GM12878 (cell line): Measurements from ENCODE around the gene TMEM176B. TPM values are rescaled to one million over a fixed set of nuclear protein-coding genes. Genes with fewer than 3 reads are reported as not detected.
A peak's percentile ranks its signal among the peaks of the same experiment; 100 is the strongest.

Source experiments
- ATF7 ChIP-seq: fragments of 450-650 bp; IDR thresholded peaks from 2 replicates; pipeline ENCODE4 v1.6.1; 2016; ENCODE audit warnings: low read depth, mild to moderate bottlenecking
- BMI1 ChIP-seq: fragments of 450-650 bp; IDR thresholded peaks from 2 replicates; pipeline ENCODE4 v1.6.1; 2016; ENCODE audit warnings: mild to moderate bottlenecking, moderate library complexity, borderline replicate concordance
- GABPA ChIP-seq: IDR thresholded peaks from 2 replicates; pipeline ENCODE4 v1.6.1; 2014; ENCODE audit warnings: antibody characterized with exemption, low read depth, mild to moderate bottlenecking, inconsistent platforms
- HDAC6 ChIP-seq: fragments of 200-600 bp; sonication (generic); IDR thresholded peaks from one replicate; pipeline ENCODE4 v1.8.0; 2017; ENCODE audit warnings: antibody characterized with exemption; ENCODE audit not compliant: unreplicated experiment
- IRF4 ChIP-seq: IDR thresholded peaks from 2 replicates; pipeline ENCODE4 v1.6.1; 2011; ENCODE audit warnings: low read depth, low read length
- MEF2B ChIP-seq: fragments of 450-650 bp; IDR thresholded peaks from 2 replicates; pipeline ENCODE4 v1.6.1; 2018; ENCODE audit warnings: mild to moderate bottlenecking, moderate library complexity; ENCODE audit not compliant: partially characterized antibody, poor library complexity, severe bottlenecking
- PAX8 ChIP-seq: fragments of 450-650 bp; IDR thresholded peaks from 2 replicates; pipeline ENCODE4 v1.6.1; 2017; ENCODE audit warnings: mild to moderate bottlenecking, moderate library complexity
- POLR2A ChIP-seq: IDR thresholded peaks from 2 replicates; pipeline ENCODE4 v1.6.1; 2011; ENCODE audit warnings: low read depth, mild to moderate bottlenecking, low read length
- POU2F2 ChIP-seq: IDR thresholded peaks from 3 replicates; pipeline ENCODE4 v1.6.1; 2011; ENCODE audit warnings: low read depth, mild to moderate bottlenecking, low read length, borderline replicate concordance
- RAD51 ChIP-seq: fragments of 450-650 bp; IDR thresholded peaks from 2 replicates; pipeline ENCODE4 v1.6.1; 2016; ENCODE audit warnings: moderate library complexity, mild to moderate bottlenecking, inconsistent platforms
- RELA ChIP-seq: fragments of 450-650 bp; IDR thresholded peaks from 2 replicates; pipeline ENCODE4 v1.8.0; 2014; ENCODE audit warnings: borderline replicate concordance; ENCODE audit not compliant: partially characterized antibody
- RFX5 ChIP-seq: IDR thresholded peaks from 2 replicates; pipeline ENCODE4 v1.6.1; 2011; ENCODE audit warnings: low read depth, low read length, improper control_type of control experiment
- RUNX3 ChIP-seq: IDR thresholded peaks from 2 replicates; pipeline ENCODE4 v1.6.1; 2012; ENCODE audit warnings: low read length, inconsistent platforms
- SREBF2 ChIP-seq: IDR thresholded peaks from 2 replicates; pipeline ENCODE4 v1.6.1; 2012; ENCODE audit warnings: mild to moderate bottlenecking, low read length
- STAT3 ChIP-seq: IDR thresholded peaks from 2 replicates; pipeline ENCODE4 v1.6.1; 2011; ENCODE audit warnings: low read depth, low read length, improper control_type of control experiment
- WRNIP1 ChIP-seq: IDR thresholded peaks from 2 replicates; pipeline ENCODE4 v1.6.1; 2011; ENCODE audit warnings: low read depth, low read length, improper control_type of control experiment, borderline replicate concordance
- ZNF592 ChIP-seq: fragments of 450-650 bp; IDR thresholded peaks from 2 replicates; pipeline ENCODE4 v1.6.1; 2017; ENCODE audit warnings: mild to moderate bottlenecking, moderate library complexity
- ZZZ3 ChIP-seq: IDR thresholded peaks from 2 replicates; pipeline ENCODE4 v1.6.1; 2011; ENCODE audit warnings: low read depth; ENCODE audit not compliant: control insufficient read depth, insufficient read length
- polyA plus RNA-seq, 11 experiments: library from polyadenylated mRNA; depleted of rRNA in 4 of 11; unstranded in 6 of 11; stranded (reverse) in 5 of 11; fragments of >200 nt; fragmentation: Nextera tagmentation in 4 of 11; fragmentation: Illumina TruSeq in 1 of 11; extraction: Ambion mirVana in 4 of 11; extraction: Trizol in 1 of 11; gene quantifications; 1 replicate in 1 of 11; 2 replicates in 10 of 11; pipeline versions ENCODE4 v1.2.1 to v1.2.3, GENCODE V29; 2011 to 2016; ENCODE audit warnings: inconsistent platforms in 2 of 11, missing spikeins in 2 of 11, low read depth in 1 of 11
- total RNA-seq, 4 experiments: library from RNA; depleted of rRNA in 3 of 4; stranded (reverse); fragments of >200 nt in 3 of 4; fragmentation: Illumina TruSeq in 1 of 4; extraction: Trizol in 1 of 4; gene quantifications; 2 replicates each; pipeline versions ENCODE4 v1.2.1 to v1.2.3, GENCODE V29; 2013 to 2021
- TF ChIP-seq, protein P1 (sequence below): fragments of 450-650 bp; IDR thresholded peaks from 2 replicates; pipeline ENCODE4 v1.6.1; 2017; ENCODE audit warnings: mild to moderate bottlenecking
- TF ChIP-seq, protein P2 (sequence below): IDR thresholded peaks from 2 replicates; pipeline ENCODE4 v1.6.1; 2011; ENCODE audit warnings: low read depth, mild to moderate bottlenecking, low read length, moderate library complexity, borderline replicate concordance; ENCODE audit errors: extremely low read depth
- TF ChIP-seq, protein P3 (sequence below): fragments of 450-650 bp; formaldehyde crosslinking; IDR thresholded peaks from 2 replicates; pipeline ENCODE4 v1.4.0; 2022; ENCODE audit warnings: mild to moderate bottlenecking, moderate library complexity

Gene TMEM176B
- total and polyA plus RNA-seq, 10 of the 15 experiments (the other 5 are each of a cell fraction or from before 2014, with no cell fraction given), result 0.05 to 0.40 (median 0.20) TPM; not detected in 4

DNA sequence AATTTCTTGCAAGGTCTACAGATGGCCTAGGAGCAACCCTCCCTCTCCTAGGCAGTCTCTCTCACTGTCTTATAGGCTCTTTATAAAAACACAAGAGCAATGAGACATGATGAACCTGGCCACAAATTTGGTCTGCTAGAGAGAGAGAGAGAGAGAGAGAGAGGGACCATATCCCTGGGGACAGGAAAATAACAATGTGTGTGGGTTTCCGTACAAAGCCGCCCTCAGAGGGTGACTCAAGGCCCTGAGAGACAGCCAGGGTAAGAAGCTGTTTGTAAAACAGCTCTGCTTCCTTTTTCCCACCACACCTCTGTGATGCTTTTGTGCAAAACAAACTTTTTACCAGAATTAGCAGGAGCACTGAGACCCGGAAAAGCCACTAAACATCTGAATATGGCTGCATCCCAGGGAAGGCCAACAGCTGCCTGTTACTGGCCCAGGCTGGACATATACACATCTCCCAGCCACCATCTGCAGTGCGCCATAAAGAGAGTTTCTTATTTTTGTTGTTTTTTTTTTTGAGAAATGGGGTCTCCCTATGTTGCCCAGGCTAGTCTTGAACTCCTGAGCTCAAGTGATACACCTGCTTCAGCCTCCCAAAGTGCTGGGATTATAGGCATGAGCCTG lies 44.6 kb downstream of the TMEM176B start (continued):
- TF ChIP-seq, protein P1, sequence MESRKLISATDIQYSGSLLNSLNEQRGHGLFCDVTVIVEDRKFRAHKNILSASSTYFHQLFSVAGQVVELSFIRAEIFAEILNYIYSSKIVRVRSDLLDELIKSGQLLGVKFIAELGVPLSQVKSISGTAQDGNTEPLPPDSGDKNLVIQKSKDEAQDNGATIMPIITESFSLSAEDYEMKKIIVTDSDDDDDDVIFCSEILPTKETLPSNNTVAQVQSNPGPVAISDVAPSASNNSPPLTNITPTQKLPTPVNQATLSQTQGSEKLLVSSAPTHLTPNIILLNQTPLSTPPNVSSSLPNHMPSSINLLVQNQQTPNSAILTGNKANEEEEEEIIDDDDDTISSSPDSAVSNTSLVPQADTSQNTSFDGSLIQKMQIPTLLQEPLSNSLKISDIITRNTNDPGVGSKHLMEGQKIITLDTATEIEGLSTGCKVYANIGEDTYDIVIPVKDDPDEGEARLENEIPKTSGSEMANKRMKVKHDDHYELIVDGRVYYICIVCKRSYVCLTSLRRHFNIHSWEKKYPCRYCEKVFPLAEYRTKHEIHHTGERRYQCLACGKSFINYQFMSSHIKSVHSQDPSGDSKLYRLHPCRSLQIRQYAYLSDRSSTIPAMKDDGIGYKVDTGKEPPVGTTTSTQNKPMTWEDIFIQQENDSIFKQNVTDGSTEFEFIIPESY, result no peak
- TF ChIP-seq SREBF2 (no peak), RAD51 (no peak), HDAC6 (no peak), STAT3 (no peak), RELA (no peak), WRNIP1 (no peak), RFX5 (no peak), IRF4 (no peak), PAX8 (no peak), ATF7 (peak; percentile 17; the same call in 1 of the 2 replicates), ZZZ3 (peak; percentile 97), MEF2B (peak; percentile 94), RUNX3 (peak; percentile 92), BMI1 (no peak), POLR2A (no peak), POU2F2 (no peak), ZNF592 (no peak), GABPA (no peak)
- TF ChIP-seq, protein P2, sequence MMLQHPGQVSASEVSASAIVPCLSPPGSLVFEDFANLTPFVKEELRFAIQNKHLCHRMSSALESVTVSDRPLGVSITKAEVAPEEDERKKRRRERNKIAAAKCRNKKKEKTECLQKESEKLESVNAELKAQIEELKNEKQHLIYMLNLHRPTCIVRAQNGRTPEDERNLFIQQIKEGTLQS, result no peak
- TF ChIP-seq, protein P3, sequence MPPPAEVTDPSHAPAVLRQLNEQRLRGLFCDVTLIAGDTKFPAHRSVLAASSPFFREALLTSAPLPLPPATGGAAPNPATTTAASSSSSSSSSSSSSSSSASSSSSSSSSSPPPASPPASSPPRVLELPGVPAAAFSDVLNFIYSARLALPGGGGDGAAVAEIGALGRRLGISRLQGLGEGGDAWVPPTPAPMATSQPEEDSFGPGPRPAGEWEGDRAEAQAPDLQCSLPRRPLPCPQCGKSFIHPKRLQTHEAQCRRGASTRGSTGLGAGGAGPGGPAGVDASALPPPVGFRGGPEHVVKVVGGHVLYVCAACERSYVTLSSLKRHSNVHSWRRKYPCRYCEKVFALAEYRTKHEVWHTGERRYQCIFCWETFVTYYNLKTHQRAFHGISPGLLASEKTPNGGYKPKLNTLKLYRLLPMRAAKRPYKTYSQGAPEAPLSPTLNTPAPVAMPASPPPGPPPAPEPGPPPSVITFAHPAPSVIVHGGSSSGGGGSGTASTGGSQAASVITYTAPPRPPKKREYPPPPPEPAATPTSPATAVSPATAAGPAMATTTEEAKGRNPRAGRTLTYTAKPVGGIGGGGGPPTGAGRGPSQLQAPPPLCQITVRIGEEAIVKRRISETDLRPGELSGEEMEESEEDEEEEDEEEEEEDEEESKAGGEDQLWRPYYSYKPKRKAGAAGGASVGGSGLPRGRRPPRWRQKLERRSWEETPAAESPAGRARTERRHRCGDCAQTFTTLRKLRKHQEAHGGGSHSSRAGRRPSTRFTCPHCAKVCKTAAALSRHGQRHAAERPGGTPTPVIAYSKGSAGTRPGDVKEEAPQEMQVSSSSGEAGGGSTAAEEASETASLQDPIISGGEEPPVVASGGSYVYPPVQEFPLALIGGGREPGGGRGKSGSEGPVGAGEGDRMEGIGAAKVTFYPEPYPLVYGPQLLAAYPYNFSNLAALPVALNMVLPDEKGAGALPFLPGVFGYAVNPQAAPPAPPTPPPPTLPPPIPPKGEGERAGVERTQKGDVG (CRISPR knock-in tag), result no peak
